ENCODE results near the gene NLRC5. TPM values are rescaled to one million over a fixed set of nuclear protein-coding genes. Genes with fewer than 3 reads are reported as not detected.
"Not testable (repeated sequence)": the region's sequence is repeated elsewhere in the genome, so short reads cannot be mapped to it uniquely, and the experiment has no call there.

NLRC5 gene
- total RNA-seq, 1 donor from 2014 or later = 169 TPM

DNA sequence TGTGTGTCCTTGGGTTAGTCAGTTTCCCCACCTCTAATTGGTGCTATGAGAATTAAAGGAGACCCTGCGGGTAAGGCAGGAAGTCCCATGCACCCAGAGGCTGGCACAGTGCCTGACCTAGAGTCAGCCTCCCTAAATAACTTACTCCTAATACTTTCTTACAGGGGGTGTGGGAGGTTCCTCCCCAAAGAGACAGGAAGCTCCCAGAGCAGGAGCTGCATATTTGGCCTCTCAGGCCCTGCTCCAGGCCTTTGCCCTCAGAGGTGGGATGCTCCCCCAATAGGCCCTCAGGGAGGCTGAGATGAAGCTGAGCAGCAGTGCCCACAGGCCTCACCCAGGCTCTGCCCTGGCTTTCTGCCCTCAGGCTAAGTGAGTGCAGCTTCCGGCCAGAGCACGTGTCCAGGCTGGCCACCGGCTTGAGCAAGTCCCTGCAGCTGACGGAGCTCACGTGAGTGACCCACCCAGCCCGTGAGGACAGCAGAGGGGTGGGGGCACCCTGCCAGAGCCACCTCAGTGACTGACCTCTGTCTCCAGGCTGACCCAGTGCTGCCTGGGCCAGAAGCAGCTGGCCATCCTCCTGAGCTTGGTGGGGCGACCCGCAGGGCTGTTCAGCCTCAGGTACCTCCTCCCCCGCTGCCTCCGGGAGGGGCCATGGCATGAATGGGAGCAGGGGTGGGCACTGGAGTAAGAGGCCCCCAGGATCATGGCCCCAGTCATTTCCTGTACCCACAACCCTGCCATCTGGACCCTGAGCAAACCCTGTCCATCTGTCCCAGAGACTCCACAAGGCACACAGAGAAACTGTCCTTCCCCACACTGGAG is 71.9 kb downstream of the NLRC5 start:
- Mint-ChIP-seq H3K36me3 (ENCODE audit: low read depth) (peaks cover 57% of the 10 kb centered on the region), H3K9me3 (no peaks in the 10 kb centered on the region), H3K27me3 (ENCODE audit: low read depth) (no peaks in the 10 kb centered on the region), H3K4me1 (ENCODE audit: low read depth) (peaks cover 2% of the 10 kb centered on the region), H3K27ac (peak overlapping the region; percentile 79), H3K4me3 (ENCODE audit: low read depth) (no peak overlapping the region)
- DNase-seq (ENCODE audit: low spot score) = no peak
- intact Hi-C loops (cut with micrococcal nuclease) = no loop called here

- Mint-ChIP-seq H3K27me3 (ENCODE audit: low read depth) (no peaks in the 10 kb centered on the region), H3K9me3 (no peaks in the 10 kb centered on the region), H3K4me1 (ENCODE audit: low read depth) (peaks cover 2% of the 10 kb centered on the region), H3K27ac (no peak overlapping the region), H3K4me3 (ENCODE audit: low read depth) (no peak overlapping the region), H3K36me3 (ENCODE audit: low read depth) (peaks cover 64% of the 10 kb centered on the region)
- intact Hi-C loops (cut with micrococcal nuclease) = no loop called here
- DNase-seq (ENCODE audit: low spot score) = no peak
Measured at GRCh38 chr16:57062329-57062728, 73.0 kb downstream of the NLRC5 start.

DNA sequence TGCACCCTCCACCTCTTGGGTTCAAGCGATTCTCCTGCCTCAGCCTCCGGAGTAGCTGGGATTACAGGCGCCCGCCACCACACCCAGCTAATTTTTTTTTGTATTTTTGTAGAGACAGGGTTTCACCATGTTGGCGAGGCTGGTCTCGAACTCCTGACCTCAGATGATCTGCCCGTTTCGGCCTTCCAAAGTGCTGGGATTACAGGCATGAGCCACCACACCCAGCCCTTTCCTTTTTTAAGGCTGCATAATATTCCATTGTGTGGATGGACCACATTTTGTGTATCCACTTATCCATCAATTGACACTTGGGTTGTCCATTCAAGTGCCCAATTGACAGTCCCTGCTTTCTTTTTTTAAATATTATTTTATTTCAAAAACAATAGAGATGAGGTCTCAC is 73.8 kb downstream of the NLRC5 start:
- H3K9me3 Mint-ChIP-seq; H3K27ac Mint-ChIP-seq; H3K27me3 Mint-ChIP-seq (ENCODE audit: low read depth); H3K4me1 Mint-ChIP-seq (ENCODE audit: low read depth); intact Hi-C loops (cut with micrococcal nuclease); DNase-seq (ENCODE audit: low spot score); H3K4me3 Mint-ChIP-seq (ENCODE audit: low read depth): not testable (repeated sequence)
- H3K36me3 Mint-ChIP-seq (ENCODE audit: low read depth) = peaks cover 60% of the 10 kb centered on the region

DNA sequence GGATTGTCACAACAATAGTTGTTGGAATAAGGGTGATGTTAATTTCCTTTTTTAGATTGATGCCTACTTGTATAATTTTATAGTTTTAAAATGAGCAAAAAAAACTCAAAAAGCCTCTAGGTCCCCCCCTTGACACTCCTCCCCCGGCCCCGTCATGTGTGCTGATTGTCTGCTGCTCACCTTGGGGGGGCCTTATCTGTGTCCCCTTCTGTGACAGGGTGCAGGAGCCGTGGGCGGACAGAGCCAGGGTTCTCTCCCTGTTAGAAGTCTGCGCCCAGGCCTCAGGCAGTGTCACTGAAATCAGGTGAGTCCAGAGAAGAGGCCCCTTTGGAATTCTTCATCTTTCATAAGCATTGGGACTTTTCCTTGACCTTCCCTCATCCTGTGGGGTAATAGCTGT is 75.6 kb downstream of the NLRC5 start:
- DNase-seq (ENCODE audit: low spot score) = no peak
- Mint-ChIP-seq H3K9me3 (no peaks in the 10 kb centered on the region), H3K4me1 (ENCODE audit: low read depth) (peaks cover 6% of the 10 kb centered on the region), H3K36me3 (ENCODE audit: low read depth) (peaks cover 64% of the 10 kb centered on the region), H3K4me3 (ENCODE audit: low read depth) (no peak overlapping the region), H3K27ac (peak overlapping the region; percentile 8), H3K27me3 (ENCODE audit: low read depth) (no peaks in the 10 kb centered on the region)
- intact Hi-C loops (cut with micrococcal nuclease) = no loop called here

DNA sequence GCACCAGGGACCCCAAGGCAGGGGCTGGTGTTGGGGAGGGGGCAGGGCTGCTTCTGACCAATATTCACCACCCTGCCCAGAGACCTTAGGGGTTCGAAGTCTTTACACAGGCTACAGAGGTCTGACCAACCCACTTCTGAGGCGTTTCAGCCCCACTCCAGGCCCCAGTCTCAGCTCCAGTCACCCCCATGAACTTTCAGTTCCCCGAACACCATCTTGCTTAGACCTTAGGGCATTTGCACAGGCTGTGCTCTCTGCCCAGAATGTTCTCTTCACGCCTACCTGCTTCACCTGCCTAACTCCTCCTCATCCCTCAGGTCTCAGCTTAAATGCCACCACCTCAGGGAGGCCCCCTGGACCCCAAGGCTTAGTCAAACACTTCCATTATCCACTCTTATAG is 77.3 kb downstream of the NLRC5 start:
- H3K9me3 Mint-ChIP-seq = no peaks in the 10 kb centered on the region
- H3K27ac Mint-ChIP-seq = no peak overlapping the region
- no peak overlapping the region for H3K4me3 Mint-ChIP-seq (ENCODE audit: low read depth)
- H3K36me3 Mint-ChIP-seq (ENCODE audit: low read depth) = peaks cover 67% of the 10 kb centered on the region
- no peak for DNase-seq (ENCODE audit: low spot score)
- H3K27me3 Mint-ChIP-seq (ENCODE audit: low read depth) = no peaks in the 10 kb centered on the region
- H3K4me1 Mint-ChIP-seq (ENCODE audit: low read depth) = peaks cover 7% of the 10 kb centered on the region
- intact Hi-C loops (cut with micrococcal nuclease) = no loop called here

DNA sequence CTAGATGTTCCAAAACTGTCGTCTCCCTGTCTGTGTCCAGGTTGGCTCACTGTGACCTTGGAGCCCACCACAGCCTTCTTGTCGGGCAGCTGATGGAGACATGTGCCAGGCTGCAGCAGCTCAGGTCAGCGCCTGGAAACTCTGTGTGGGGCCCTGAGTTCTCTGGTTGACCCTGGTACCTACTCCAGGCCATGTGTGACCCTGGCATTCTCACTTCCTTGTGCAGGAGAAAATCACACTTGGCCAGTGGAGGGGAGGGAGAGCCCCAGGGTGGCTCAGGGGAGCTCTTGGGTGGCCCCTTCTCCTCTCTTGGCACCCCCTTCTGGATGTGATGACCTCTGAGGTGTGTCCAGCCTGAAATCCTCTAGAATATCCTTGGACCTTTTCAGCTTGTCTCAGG is 78.0 kb downstream of the NLRC5 start:
- DNase-seq (ENCODE audit: low spot score) = no peak
- H3K27ac Mint-ChIP-seq = no peak overlapping the region
- H3K36me3 Mint-ChIP-seq (ENCODE audit: low read depth) = peaks cover 70% of the 10 kb centered on the region
- H3K4me1 Mint-ChIP-seq (ENCODE audit: low read depth) = peaks cover 13% of the 10 kb centered on the region
- H3K4me3 Mint-ChIP-seq (ENCODE audit: low read depth) = no peak overlapping the region
- intact Hi-C loops (cut with micrococcal nuclease) = no loop called here
- no peaks in the 10 kb centered on the region for H3K27me3 Mint-ChIP-seq (ENCODE audit: low read depth)
- no peaks in the 10 kb centered on the region for H3K9me3 Mint-ChIP-seq

DNA sequence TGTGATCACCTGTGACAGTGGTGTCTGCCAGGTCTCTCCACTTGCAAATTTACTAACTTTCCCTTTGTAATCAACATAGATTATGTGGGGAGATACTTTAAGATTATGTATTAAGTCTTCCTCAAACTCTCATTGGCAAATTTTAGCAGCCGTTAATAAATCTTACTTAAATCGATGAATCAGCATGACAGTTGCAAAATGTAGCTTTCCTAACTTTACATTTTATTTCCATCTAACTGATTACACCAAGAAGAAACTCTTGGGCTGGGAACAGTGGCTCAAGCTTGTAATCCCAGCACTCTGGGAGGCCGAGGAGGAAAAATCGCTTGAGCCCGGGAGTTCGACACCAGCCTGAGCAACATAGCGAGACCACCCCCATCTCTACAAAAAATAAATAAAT is 79.7 kb downstream of the NLRC5 start:
- peaks cover 79% of the 10 kb centered on the region for H3K36me3 Mint-ChIP-seq (ENCODE audit: low read depth)
- H3K4me1 Mint-ChIP-seq (ENCODE audit: low read depth) = peaks cover 15% of the 10 kb centered on the region

DNA sequence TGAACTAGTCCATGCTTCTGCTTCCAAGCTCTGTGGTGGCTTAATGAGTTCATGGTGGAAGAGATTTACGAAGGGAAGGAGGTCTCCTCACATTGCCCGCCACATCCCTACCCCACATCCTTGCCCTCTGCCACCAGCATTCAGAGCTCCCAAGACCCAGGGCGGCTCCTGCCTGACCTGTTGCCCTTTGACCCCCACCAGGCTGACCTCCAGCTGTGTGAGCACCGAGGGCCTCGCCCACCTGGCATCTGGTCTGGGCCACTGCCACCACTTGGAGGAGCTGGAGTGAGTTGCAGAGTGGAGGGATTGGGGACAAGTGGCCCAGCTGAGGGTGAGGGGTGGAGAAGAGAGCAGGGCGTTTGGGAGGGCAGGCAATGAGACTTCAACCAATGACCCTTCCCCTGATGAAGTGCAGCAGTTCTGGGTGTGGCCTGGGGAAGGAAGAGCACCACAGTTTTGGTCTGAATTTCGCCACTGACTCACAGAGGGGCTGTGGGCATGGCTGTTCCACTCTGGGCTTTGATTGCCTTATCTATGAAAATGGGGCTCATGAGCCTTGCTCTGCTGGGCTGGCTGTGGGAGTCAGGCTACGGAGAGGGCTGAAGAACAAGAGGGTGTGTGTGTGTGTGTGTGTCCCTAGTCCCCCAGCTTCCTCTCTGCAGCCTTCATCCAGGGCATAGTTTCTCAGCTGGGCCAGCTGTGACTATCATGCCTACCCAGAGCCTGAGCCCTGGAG is 80.4 kb downstream of the NLRC5 start:
- peaks cover 83% of the 10 kb centered on the region for H3K36me3 Mint-ChIP-seq (ENCODE audit: low read depth)
- H3K4me3 Mint-ChIP-seq (ENCODE audit: low read depth) = no peak overlapping the region
- H3K4me1 Mint-ChIP-seq (ENCODE audit: low read depth) = peaks cover 15% of the 10 kb centered on the region
- no peaks in the 10 kb centered on the region for H3K9me3 Mint-ChIP-seq
- H3K27me3 Mint-ChIP-seq (ENCODE audit: low read depth) = no peaks in the 10 kb centered on the region
- intact Hi-C loops (cut with micrococcal nuclease) = no loop called here
- DNase-seq (ENCODE audit: low spot score) = no peak
- peak overlapping the region; percentile 73 for H3K27ac Mint-ChIP-seq

More for the DNA sequence above, 79.7 kb downstream of the NLRC5 start:
- intact Hi-C loops (cut with micrococcal nuclease) = no loop called here
- DNase-seq (ENCODE audit: low spot score) = no peak
- Mint-ChIP-seq H3K4me3 (ENCODE audit: low read depth) (no peak overlapping the region), H3K27me3 (ENCODE audit: low read depth) (no peaks in the 10 kb centered on the region), H3K27ac (no peak overlapping the region), H3K9me3 (no peaks in the 10 kb centered on the region)

DNA sequence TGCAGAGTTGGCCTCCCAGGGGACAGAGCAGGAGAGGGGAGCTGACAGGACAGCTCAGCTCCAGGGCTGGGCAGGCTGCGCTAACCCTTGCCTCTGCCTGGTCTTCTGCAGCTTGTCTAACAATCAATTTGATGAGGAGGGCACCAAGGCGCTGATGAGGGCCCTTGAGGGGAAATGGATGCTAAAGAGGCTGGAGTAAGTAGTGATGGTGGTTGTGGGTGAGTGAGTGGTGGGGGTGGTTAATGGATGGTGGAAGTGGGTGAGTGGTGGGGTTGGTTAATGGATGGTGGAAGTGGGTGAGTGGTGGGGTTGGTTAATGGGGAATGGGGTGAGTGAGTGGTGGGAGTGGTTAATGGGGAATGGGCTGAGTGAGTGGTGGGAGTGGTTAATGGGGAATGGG is 81.1 kb downstream of the NLRC5 start:
- no peak for DNase-seq (ENCODE audit: low spot score)
- Mint-ChIP-seq H3K4me3 (ENCODE audit: low read depth) (no peak overlapping the region), H3K27ac (peak overlapping the region; percentile 73), H3K9me3 (no peaks in the 10 kb centered on the region), H3K4me1 (ENCODE audit: low read depth) (peaks cover 15% of the 10 kb centered on the region), H3K36me3 (ENCODE audit: low read depth) (peaks cover 82% of the 10 kb centered on the region), H3K27me3 (ENCODE audit: low read depth) (no peaks in the 10 kb centered on the region)
- intact Hi-C loops (cut with micrococcal nuclease) = no loop called here

DNA sequence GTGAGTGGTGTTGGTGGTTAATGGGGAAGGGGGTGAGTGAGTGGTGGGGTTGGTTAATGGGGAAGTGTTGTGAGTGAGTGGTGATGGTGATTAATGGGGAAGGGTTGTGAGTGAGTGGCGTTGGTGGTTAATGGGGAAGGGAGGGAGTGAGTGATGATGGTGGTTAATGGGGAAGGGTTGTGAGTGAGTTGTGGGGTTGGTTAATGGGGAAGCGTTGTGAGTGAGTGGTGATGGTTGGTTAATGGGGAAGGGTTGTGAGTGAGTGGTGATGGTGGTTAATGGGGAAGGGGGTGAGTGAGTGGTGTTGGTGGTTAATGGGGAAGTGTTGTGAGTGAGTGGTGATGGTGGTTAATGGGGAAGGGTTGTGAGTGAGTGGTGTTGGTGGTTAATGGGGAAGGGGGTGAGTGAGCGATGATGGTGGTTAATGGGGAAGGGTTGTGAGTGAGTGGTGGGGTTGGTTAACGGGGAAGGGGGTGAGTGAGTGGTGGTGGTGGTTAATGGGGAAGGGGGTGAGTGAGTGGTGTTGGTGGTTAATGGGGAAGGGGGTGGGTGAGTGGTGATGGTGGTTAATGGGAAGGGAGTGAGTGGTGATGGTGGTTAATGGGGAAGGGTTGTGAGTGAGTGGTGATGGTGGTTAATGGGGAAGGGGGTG is 81.8 kb downstream of the NLRC5 start:
- Mint-ChIP-seq H3K4me1 (ENCODE audit: low read depth) (peaks cover 15% of the 10 kb centered on the region), H3K36me3 (ENCODE audit: low read depth) (peaks cover 82% of the 10 kb centered on the region), H3K27ac (peak overlapping the region; percentile 18)
- H3K27me3 Mint-ChIP-seq (ENCODE audit: low read depth); H3K4me3 Mint-ChIP-seq (ENCODE audit: low read depth); intact Hi-C loops (cut with micrococcal nuclease); H3K9me3 Mint-ChIP-seq; DNase-seq (ENCODE audit: low spot score): not testable (repeated sequence)

DNA sequence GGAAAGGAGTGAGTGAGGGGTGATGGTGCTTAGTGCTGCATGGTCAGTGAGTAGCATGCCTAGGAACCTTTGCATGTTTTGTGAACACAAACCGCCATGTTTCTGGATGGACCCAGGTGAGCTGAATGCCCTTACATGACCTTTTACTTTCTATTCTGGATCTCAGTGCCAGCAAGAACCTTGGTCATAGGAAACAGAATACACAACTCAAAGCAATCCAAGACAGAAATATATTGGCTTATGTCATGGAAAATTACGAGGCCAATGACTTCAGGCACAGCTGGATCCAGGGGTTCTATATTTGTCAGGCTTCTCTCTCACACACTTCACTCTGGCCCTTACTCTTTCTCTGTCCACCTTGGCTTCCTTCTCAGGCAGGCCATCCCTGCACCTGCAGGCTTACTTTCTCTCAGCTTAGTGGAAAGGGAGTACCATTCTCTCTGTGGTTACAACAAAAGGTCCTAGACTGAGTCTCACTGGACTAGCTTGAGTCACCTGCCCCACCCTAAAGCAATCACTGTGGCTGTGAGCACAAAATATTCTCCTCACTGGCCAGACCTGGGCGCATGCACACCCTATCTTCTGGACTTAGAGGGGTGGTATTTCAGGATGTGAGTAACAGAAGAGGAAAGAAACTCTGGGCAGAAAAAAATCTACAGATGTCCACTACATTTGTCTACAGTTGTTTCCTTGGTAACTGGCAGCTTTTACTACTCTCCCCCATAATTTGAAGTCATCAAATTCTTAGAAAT is 82.7 kb downstream of the NLRC5 start:
- Mint-ChIP-seq H3K27ac (peak overlapping the region; percentile 40), H3K9me3 (no peaks in the 10 kb centered on the region), H3K27me3 (ENCODE audit: low read depth) (no peaks in the 10 kb centered on the region), H3K4me1 (ENCODE audit: low read depth) (peaks cover 15% of the 10 kb centered on the region), H3K4me3 (ENCODE audit: low read depth) (no peak overlapping the region), H3K36me3 (ENCODE audit: low read depth) (peaks cover 86% of the 10 kb centered on the region)
- DNase-seq (ENCODE audit: low spot score) = no peak
- intact Hi-C loops (cut with micrococcal nuclease) = no loop called here

GRCh38 chr16:57072616-57073275 is 83.4 kb downstream of the NLRC5 start:
- H3K4me3 Mint-ChIP-seq (ENCODE audit: low read depth) = no peak overlapping the region
- no peaks in the 10 kb centered on the region for H3K27me3 Mint-ChIP-seq (ENCODE audit: low read depth)
- H3K4me1 Mint-ChIP-seq (ENCODE audit: low read depth) = peaks cover 15% of the 10 kb centered on the region
- DNase-seq (ENCODE audit: low spot score) = no peak
- intact Hi-C loops (cut with micrococcal nuclease) = no loop called here
- H3K36me3 Mint-ChIP-seq (ENCODE audit: low read depth) = peaks cover 82% of the 10 kb centered on the region
- H3K9me3 Mint-ChIP-seq = no peaks in the 10 kb centered on the region
- H3K27ac Mint-ChIP-seq = peak overlapping the region; percentile 40
